Measurements from ENCODE around the gene PHLPP1.

PHLPP1 gene

GRCh38 chr18:63025251-63026090 is 310.1 kb downstream of the PHLPP1 start:
- no peak for DNase-seq

GRCh38 chr18:63028380-63028779 is 313.0 kb downstream of the PHLPP1 start:
- no peak for DNase-seq
